WTC11 (cell line): Measurements from ENCODE around the gene ASPHD2. TPM values are rescaled to one million over a fixed set of nuclear protein-coding genes. Genes with fewer than 3 reads are reported as not detected.

Experiments used
- ATAC-seq: fragments of 200-7000 bp; cut with Tn5 transposase; 2 replicates; pipeline ENCODE4 v1.10.0; 2021; ENCODE audit warnings: mild to moderate bottlenecking, moderate library complexity
- CTCF ChIA-PET: fragments of 300-600 bp; sonication (Branson Sonifier 250); formaldehyde crosslinking; loops from one replicate; lab custom pipeline; 2021; ENCODE audit warnings: antibody characterized with exemption; lab: Charles Lee
- POLR2A ChIA-PET: fragments of 350-600 bp; sonication (Branson Sonifier 250); formaldehyde crosslinking; loops from one replicate; lab custom pipeline; 2021; ENCODE audit warnings: antibody characterized with exemption; lab: Charles Lee
- DNase-seq: peaks from one replicate; pipeline ENCODE4 v3.0.0; 2021; ENCODE audit warnings: low spot score
- H3K27ac Mint-ChIP-seq: 2 replicates; pipeline ENCODE4 v1.8.0; 2021; ENCODE audit warnings: mixed read lengths
- H3K27me3 Mint-ChIP-seq: 2 replicates; pipeline ENCODE4 v1.8.0; 2021; ENCODE audit warnings: low read depth, mild to moderate bottlenecking, moderate library complexity, mixed read lengths
- H3K36me3 Mint-ChIP-seq: 2 replicates; pipeline ENCODE4 v1.8.0; 2021; ENCODE audit warnings: mixed read lengths
- H3K4me1 Mint-ChIP-seq: 2 replicates; pipeline ENCODE4 v1.8.0; 2022; ENCODE audit warnings: mixed read lengths
- H3K4me3 Mint-ChIP-seq: 2 replicates; pipeline ENCODE4 v1.8.0; 2021; ENCODE audit warnings: mild to moderate bottlenecking, moderate library complexity, mixed read lengths
- H3K9me3 Mint-ChIP-seq: 2 replicates; pipeline ENCODE4 v1.8.0; 2021; ENCODE audit warnings: mixed read lengths
- ATF1 ChIP-seq: sonication (generic); formaldehyde crosslinking; IDR thresholded peaks from 2 replicates; pipeline ENCODE4 v1.8.1; 2023; ENCODE audit warnings: mild to moderate bottlenecking, moderate library complexity, missing genetic modification reagents
- CBFB ChIP-seq: sonication (generic); formaldehyde crosslinking; IDR thresholded peaks from 2 replicates; pipeline ENCODE4 v1.8.1; 2022; ENCODE audit warnings: mild to moderate bottlenecking, low read depth, missing genetic modification reagents
- ESRRA ChIP-seq: sonication (generic); formaldehyde crosslinking; IDR thresholded peaks from 2 replicates; pipeline ENCODE4 v1.8.1; 2022; ENCODE audit warnings: mild to moderate bottlenecking, missing genetic modification reagents, borderline replicate concordance
- FOXJ3 ChIP-seq: sonication (generic); formaldehyde crosslinking; IDR thresholded peaks from 2 replicates; pipeline ENCODE4 v1.9.0; 2021; ENCODE audit warnings: missing genetic modification reagents, mild to moderate bottlenecking, borderline replicate concordance
- FOXK1 ChIP-seq: sonication (generic); formaldehyde crosslinking; IDR thresholded peaks from 2 replicates; pipeline ENCODE4 v1.8.0; 2022; ENCODE audit warnings: mild to moderate bottlenecking, moderate library complexity, missing genetic modification reagents
- FOXP1 ChIP-seq: sonication (generic); formaldehyde crosslinking; IDR thresholded peaks from 2 replicates; pipeline ENCODE4 v1.8.0; 2022; ENCODE audit warnings: missing genetic modification reagents, mild to moderate bottlenecking, moderate library complexity, borderline replicate concordance
- NR3C1 ChIP-seq: sonication (generic); formaldehyde crosslinking; conservative IDR thresholded peaks from 2 replicates; pipeline ENCODE4 v1.8.1; 2023; ENCODE audit warnings: low read depth, mild to moderate bottlenecking, missing genetic modification reagents
- SMAD3 ChIP-seq: sonication (generic); formaldehyde crosslinking; IDR thresholded peaks from 2 replicates; pipeline ENCODE4 v1.8.0; 2022; ENCODE audit warnings: missing genetic modification reagents, mild to moderate bottlenecking, borderline replicate concordance
- TEAD4 ChIP-seq: sonication (generic); formaldehyde crosslinking; IDR thresholded peaks from 2 replicates; pipeline ENCODE4 v1.8.0; 2022; ENCODE audit warnings: mild to moderate bottlenecking, missing genetic modification reagents
- TP53 ChIP-seq: sonication (generic); formaldehyde crosslinking; IDR thresholded peaks from 2 replicates; pipeline ENCODE4 v1.8.1; 2023; ENCODE audit warnings: mild to moderate bottlenecking, missing genetic modification reagents
- ZNF121 ChIP-seq: sonication (generic); formaldehyde crosslinking; IDR thresholded peaks from 2 replicates; pipeline ENCODE4 v1.8.0; 2023; ENCODE audit warnings: missing genetic modification reagents
- ZNF219 ChIP-seq: sonication (generic); formaldehyde crosslinking; IDR thresholded peaks from 2 replicates; pipeline ENCODE4 v1.8.0; 2023; ENCODE audit warnings: missing genetic modification reagents, mild to moderate bottlenecking, borderline replicate concordance
- ZNF232 ChIP-seq: sonication (generic); formaldehyde crosslinking; IDR thresholded peaks from 2 replicates; pipeline ENCODE4 v1.8.0; 2022; ENCODE audit warnings: mild to moderate bottlenecking, missing genetic modification reagents
- ZNF263 ChIP-seq: sonication (generic); formaldehyde crosslinking; IDR thresholded peaks from 2 replicates; pipeline ENCODE4 v1.8.1; 2022; ENCODE audit warnings: low read depth, mild to moderate bottlenecking, moderate library complexity, missing genetic modification reagents
- total RNA-seq: library from RNA; stranded (reverse); gene quantifications from 3 replicates; pipeline ENCODE4 v1.2.3, GENCODE V29; 2021
- TF ChIP-seq, protein P1 (sequence below): sonication (generic); formaldehyde crosslinking; IDR thresholded peaks from 2 replicates; pipeline ENCODE4 v1.8.0; 2022; ENCODE audit warnings: missing genetic modification reagents
- TF ChIP-seq, protein P2 (sequence below): sonication (generic); formaldehyde crosslinking; IDR thresholded peaks from 2 replicates; pipeline ENCODE4 v1.8.1; 2023; ENCODE audit warnings: mild to moderate bottlenecking, missing genetic modification reagents
- TF ChIP-seq, protein P3 (sequence below): sonication (generic); formaldehyde crosslinking; IDR thresholded peaks from 2 replicates; pipeline ENCODE4 v1.8.0; 2022; ENCODE audit warnings: mild to moderate bottlenecking, missing genetic modification reagents
- TF ChIP-seq, protein P4 (sequence below): sonication (generic); formaldehyde crosslinking; IDR thresholded peaks from 2 replicates; pipeline ENCODE4 v1.8.0; 2023; ENCODE audit warnings: mild to moderate bottlenecking, missing genetic modification reagents
- TF ChIP-seq, protein P5 (sequence below): sonication (generic); formaldehyde crosslinking; IDR thresholded peaks from 2 replicates; pipeline ENCODE4 v1.8.0; 2022; ENCODE audit warnings: mild to moderate bottlenecking, missing genetic modification reagents
- TF ChIP-seq, protein P6 (sequence below): sonication (generic); formaldehyde crosslinking; IDR thresholded peaks from 2 replicates; pipeline ENCODE4 v1.8.1; 2022; ENCODE audit warnings: mild to moderate bottlenecking, moderate library complexity, missing genetic modification reagents

Gene ASPHD2
- total RNA-seq, 1 experiment from 2014 or later, result 7.1 TPM

DNA sequence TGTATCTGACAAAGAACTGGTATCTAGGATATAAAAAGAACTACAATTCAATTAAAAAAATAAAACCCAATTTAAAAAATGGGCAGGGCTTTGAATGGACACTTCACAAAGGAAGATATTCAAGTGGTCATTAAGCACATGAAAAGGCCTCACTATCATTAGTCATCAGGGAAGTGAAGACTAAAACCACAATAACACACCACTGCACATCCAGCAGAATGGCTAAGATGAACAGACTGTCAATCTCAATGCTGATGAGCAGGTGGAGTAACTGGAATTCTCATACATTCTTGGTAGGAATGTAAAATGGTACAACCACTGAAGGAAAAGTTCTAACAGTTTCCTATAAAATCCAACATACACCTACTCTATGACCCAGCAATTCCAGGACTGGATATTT lies 45.6 kb downstream of the ASPHD2 start (continued):
- TF ChIP-seq, protein P1, sequence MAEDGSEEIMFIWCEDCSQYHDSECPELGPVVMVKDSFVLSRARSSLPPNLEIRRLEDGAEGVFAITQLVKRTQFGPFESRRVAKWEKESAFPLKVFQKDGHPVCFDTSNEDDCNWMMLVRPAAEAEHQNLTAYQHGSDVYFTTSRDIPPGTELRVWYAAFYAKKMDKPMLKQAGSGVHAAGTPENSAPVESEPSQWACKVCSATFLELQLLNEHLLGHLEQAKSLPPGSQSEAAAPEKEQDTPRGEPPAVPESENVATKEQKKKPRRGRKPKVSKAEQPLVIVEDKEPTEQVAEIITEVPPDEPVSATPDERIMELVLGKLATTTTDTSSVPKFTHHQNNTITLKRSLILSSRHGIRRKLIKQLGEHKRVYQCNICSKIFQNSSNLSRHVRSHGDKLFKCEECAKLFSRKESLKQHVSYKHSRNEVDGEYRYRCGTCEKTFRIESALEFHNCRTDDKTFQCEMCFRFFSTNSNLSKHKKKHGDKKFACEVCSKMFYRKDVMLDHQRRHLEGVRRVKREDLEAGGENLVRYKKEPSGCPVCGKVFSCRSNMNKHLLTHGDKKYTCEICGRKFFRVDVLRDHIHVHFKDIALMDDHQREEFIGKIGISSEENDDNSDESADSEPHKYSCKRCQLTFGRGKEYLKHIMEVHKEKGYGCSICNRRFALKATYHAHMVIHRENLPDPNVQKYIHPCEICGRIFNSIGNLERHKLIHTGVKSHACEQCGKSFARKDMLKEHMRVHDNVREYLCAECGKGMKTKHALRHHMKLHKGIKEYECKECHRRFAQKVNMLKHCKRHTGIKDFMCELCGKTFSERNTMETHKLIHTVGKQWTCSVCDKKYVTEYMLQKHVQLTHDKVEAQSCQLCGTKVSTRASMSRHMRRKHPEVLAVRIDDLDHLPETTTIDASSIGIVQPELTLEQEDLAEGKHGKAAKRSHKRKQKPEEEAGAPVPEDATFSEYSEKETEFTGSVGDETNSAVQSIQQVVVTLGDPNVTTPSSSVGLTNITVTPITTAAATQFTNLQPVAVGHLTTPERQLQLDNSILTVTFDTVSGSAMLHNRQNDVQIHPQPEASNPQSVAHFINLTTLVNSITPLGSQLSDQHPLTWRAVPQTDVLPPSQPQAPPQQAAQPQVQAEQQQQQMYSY (CRISPR knock-in tag), result no peak
- TF ChIP-seq SMAD3 (CRISPR knock-in tag), result no peak
- TF ChIP-seq NR3C1, result no peak
- TF ChIP-seq ESRRA, result no peak
- TF ChIP-seq, all 79 proteins: peak for 0

DNA sequence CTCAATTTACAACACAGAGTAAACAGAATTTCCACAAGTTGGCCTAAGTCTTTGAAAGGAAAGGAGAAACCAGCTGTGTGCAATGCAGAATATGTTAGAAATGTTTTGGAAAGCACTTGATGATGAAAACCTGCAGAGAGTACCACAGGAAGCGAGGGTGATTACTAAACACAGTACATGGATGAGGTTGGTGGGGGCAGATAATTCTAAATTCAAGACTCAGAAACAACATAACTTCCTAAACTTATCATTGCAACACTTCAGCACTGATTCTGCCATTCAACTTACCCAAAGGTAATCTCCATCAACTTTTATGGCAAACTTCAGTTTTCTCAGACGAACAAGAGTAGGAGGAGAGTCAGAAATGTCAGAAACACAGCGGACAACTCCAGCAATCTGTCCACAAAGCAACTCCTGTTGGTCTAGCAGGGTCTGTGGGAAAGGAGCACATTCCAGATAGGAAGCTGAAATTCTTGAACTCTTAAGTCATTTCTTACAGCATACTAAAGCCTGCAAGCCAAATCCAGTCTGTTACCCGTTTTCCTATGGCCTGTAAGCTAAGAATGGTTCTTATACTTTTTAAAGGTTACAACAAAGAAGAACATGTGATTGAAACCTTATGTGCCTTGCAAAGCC lies 47.8 kb downstream of the ASPHD2 start:
- Mint-ChIP-seq H3K36me3 (peaks cover 66% of the 10 kb centered on the region), H3K9me3 (no peaks in the 10 kb centered on the region), H3K4me3 (no peak overlapping the region), H3K27ac (no peak overlapping the region), H3K27me3 (no peaks in the 10 kb centered on the region)
- ATAC-seq, result no peak
- TF ChIP-seq, protein P2, sequence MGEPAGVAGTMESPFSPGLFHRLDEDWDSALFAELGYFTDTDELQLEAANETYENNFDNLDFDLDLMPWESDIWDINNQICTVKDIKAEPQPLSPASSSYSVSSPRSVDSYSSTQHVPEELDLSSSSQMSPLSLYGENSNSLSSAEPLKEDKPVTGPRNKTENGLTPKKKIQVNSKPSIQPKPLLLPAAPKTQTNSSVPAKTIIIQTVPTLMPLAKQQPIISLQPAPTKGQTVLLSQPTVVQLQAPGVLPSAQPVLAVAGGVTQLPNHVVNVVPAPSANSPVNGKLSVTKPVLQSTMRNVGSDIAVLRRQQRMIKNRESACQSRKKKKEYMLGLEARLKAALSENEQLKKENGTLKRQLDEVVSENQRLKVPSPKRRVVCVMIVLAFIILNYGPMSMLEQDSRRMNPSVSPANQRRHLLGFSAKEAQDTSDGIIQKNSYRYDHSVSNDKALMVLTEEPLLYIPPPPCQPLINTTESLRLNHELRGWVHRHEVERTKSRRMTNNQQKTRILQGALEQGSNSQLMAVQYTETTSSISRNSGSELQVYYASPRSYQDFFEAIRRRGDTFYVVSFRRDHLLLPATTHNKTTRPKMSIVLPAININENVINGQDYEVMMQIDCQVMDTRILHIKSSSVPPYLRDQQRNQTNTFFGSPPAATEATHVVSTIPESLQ (CRISPR knock-in tag), result no peak
- TF ChIP-seq ATF1 (CRISPR knock-in tag) (no peak), ZNF121 (no peak), ESRRA (no peak)
- TF ChIP-seq, protein P3, sequence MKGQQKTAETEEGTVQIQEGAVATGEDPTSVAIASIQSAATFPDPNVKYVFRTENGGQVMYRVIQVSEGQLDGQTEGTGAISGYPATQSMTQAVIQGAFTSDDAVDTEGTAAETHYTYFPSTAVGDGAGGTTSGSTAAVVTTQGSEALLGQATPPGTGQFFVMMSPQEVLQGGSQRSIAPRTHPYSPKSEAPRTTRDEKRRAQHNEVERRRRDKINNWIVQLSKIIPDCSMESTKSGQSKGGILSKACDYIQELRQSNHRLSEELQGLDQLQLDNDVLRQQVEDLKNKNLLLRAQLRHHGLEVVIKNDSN (CRISPR knock-in tag), result no peak
- TF ChIP-seq, protein P4, sequence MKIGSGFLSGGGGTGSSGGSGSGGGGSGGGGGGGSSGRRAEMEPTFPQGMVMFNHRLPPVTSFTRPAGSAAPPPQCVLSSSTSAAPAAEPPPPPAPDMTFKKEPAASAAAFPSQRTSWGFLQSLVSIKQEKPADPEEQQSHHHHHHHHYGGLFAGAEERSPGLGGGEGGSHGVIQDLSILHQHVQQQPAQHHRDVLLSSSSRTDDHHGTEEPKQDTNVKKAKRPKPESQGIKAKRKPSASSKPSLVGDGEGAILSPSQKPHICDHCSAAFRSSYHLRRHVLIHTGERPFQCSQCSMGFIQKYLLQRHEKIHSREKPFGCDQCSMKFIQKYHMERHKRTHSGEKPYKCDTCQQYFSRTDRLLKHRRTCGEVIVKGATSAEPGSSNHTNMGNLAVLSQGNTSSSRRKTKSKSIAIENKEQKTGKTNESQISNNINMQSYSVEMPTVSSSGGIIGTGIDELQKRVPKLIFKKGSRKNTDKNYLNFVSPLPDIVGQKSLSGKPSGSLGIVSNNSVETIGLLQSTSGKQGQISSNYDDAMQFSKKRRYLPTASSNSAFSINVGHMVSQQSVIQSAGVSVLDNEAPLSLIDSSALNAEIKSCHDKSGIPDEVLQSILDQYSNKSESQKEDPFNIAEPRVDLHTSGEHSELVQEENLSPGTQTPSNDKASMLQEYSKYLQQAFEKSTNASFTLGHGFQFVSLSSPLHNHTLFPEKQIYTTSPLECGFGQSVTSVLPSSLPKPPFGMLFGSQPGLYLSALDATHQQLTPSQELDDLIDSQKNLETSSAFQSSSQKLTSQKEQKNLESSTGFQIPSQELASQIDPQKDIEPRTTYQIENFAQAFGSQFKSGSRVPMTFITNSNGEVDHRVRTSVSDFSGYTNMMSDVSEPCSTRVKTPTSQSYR (CRISPR knock-in tag), result no peak
- TF ChIP-seq, all 79 proteins: peak for 0
- POLR2A ChIA-PET, result no interaction called here
- CTCF ChIA-PET, result no interaction called here
- peaks cover 21% of the 10 kb centered on the region for H3K4me1 Mint-ChIP-seq
- no peak for DNase-seq

DNA sequence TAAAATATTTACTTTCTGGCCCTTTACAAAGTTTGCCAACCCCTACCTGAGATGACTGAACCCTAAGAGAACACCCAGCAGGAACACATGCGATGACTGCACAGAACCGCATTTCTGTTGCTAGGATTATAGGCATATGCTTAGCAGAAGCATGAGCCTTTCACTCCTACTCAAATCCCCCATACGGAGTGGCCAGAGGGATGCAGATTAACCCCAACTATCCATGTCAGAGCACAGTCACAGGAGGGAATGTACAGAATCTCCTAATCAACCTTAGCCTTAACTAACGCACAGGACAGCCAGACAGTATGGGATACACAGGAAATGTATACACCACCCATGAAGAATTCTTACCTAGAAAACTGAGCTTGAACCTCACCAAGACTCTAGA lies 48.3 kb downstream of the ASPHD2 start:
- Mint-ChIP-seq H3K27me3 (no peaks in the 10 kb centered on the region), H3K4me1 (peaks cover 26% of the 10 kb centered on the region), H3K27ac (no peak overlapping the region), H3K36me3 (peaks cover 62% of the 10 kb centered on the region), H3K9me3 (no peaks in the 10 kb centered on the region), H3K4me3 (no peak overlapping the region)
- ChIA-PET POLR2A (no interaction called here), CTCF (no interaction called here)
- TF ChIP-seq FOXJ3 (CRISPR knock-in tag) (no peak), NR3C1 (no peak), ZNF263 (CRISPR knock-in tag) (no peak), TP53 (CRISPR knock-in tag) (no peak), FOXP1 (CRISPR knock-in tag) (no peak), ZNF232 (CRISPR knock-in tag) (no peak), CBFB (no peak), FOXK1 (CRISPR knock-in tag) (no peak), TEAD4 (CRISPR knock-in tag) (no peak), ZNF219 (no peak)
- TF ChIP-seq, protein P5, sequence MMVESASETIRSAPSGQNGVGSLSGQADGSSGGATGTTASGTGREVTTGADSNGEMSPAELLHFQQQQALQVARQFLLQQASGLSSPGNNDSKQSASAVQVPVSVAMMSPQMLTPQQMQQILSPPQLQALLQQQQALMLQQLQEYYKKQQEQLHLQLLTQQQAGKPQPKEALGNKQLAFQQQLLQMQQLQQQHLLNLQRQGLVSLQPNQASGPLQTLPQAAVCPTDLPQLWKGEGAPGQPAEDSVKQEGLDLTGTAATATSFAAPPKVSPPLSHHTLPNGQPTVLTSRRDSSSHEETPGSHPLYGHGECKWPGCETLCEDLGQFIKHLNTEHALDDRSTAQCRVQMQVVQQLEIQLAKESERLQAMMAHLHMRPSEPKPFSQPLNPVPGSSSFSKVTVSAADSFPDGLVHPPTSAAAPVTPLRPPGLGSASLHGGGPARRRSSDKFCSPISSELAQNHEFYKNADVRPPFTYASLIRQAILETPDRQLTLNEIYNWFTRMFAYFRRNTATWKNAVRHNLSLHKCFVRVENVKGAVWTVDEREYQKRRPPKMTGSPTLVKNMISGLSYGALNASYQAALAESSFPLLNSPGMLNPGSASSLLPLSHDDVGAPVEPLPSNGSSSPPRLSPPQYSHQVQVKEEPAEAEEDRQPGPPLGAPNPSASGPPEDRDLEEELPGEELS (CRISPR knock-in tag), result no peak
- TF ChIP-seq, protein P6, sequence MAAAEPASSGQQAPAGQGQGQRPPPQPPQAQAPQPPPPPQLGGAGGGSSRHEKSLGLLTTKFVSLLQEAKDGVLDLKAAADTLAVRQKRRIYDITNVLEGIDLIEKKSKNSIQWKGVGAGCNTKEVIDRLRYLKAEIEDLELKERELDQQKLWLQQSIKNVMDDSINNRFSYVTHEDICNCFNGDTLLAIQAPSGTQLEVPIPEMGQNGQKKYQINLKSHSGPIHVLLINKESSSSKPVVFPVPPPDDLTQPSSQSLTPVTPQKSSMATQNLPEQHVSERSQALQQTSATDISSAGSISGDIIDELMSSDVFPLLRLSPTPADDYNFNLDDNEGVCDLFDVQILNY (CRISPR knock-in tag), result no peak
- no peak for ATAC-seq
- DNase-seq, result no peak
